Body of pancreas (tissue), 4 donors: ENCODE measurements around the gene ODAD4.

Experiments used
- POLR2A ChIP-seq, 3 donors: fragments of 450-650 bp; IDR thresholded peaks; one replicate each; pipeline ENCODE4 v1.6.1; 2016; ENCODE audit warnings: antibody characterized with exemption in 3 of 3, mild to moderate bottlenecking in 2 of 3
- TF ChIP-seq, protein P1 (sequence below), 7 experiments: fragments of 450-650 bp in 4 of 7; fragments of 200-600 bp in 3 of 7; sonication (generic) in 3 of 7; IDR thresholded peaks; one replicate each; pipeline ENCODE4 v1.5.1; 2016 to 2019; ENCODE audit warnings: antibody characterized with exemption in 7 of 7

DNA sequence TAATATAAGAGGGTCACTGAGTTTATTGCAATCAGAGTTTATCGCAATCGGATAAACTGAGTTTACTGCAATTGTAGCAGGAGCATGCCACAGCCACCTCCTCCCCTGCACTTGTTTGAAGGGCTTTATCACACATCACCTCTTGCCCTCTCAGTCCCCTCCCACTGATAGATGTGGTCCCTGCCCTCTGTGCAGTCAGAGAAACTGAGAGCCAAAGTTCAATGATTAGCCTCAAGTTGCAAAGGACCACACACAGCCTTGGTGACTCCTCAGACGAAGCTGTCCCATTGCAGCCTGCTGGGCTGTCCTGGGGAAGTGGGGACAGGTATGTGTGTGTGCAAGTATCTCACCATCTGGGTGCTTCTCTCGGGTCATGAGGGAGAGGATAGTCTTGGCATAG lies 25.2 kb upstream of the ODAD4 start:
- TF ChIP-seq, protein P1, sequence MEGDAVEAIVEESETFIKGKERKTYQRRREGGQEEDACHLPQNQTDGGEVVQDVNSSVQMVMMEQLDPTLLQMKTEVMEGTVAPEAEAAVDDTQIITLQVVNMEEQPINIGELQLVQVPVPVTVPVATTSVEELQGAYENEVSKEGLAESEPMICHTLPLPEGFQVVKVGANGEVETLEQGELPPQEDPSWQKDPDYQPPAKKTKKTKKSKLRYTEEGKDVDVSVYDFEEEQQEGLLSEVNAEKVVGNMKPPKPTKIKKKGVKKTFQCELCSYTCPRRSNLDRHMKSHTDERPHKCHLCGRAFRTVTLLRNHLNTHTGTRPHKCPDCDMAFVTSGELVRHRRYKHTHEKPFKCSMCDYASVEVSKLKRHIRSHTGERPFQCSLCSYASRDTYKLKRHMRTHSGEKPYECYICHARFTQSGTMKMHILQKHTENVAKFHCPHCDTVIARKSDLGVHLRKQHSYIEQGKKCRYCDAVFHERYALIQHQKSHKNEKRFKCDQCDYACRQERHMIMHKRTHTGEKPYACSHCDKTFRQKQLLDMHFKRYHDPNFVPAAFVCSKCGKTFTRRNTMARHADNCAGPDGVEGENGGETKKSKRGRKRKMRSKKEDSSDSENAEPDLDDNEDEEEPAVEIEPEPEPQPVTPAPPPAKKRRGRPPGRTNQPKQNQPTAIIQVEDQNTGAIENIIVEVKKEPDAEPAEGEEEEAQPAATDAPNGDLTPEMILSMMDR (IDR thresholded peaks at IDR 0.05) = no peak
- no peak for TF ChIP-seq POLR2A (IDR thresholded peaks at IDR 0.05)
